Measurements from ENCODE around the gene RETREG1.

DNA sequence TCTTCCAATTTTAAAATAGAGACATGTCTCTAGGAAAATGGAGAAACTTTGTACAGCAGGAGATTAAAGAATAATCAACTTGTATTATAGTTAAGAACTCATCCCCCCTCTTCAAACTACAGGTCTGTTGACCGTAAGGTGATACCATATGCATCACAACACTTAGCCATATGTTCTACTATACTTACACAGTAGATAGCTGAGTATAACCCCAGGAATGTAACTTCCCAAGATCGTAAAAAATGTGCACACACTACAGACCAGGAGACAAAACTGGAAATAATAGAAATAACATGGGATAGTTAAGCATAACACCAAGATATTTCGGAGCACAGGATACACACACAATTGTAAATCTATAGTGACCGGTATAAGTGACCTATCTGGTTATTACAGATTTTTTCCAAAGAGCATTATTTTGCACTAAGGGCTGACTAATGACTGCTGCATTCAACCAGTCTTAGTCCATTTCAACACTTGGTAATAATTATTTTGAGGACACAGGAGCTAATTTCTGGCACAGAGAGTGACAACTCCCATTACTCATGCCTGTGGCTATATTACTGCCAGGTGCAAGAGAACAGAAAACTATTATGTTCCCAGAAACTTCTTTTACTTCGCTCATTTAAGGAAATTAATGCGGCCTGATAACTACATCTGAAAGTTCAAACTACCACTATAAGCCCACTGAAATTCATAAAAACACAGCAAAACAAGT is 135.8 kb downstream of the RETREG1 start:
- no peak for TF ChIP-seq CTCF (IDR thresholded peaks at IDR 0.05; ENCODE audit: borderline replicate concordance, extremely low read depth, low read length, poor library complexity, severe bottlenecking)
- TF ChIP-seq EZH2 (IDR thresholded peaks at IDR 0.05; ENCODE audit: borderline replicate concordance, low read depth, low read length, severe bottlenecking), result no peak
